Activated CD4-positive, alpha-beta T cell treated with anti-CD3 and anti-CD28 coated beads, Interleukin-2, Interleukin-4, amounts not matched to agents 100 ng/mL and 50 ng/mL, durations not matched to agents 16 hours and 8 hours (primary cell): ENCODE data around the gene CSH2.
"Not testable (repeated sequence)": the region's sequence is repeated elsewhere in the genome, so short reads cannot be mapped to it uniquely, and the experiment has no call there.

Source experiments
- DNase-seq: peaks from one replicate; pipeline ENCODE4 v3.0.0-alpha.2; 2020; ENCODE audit warnings: low spot score

CSH2 gene

GRCh38 chr17:63873577-63873976 is at the start of gene CSH2:
Gene CSH2, minus strand, starts transcription at chr17:63873677. Its CDS starts 63 bp downstream, at chr17:63873614.
- not testable (repeated sequence) for DNase-seq

GRCh38 chr17:63922402-63922801 is 48.9 kb upstream of the CSH2 start:
- DNase-seq: not testable (repeated sequence)

- DNase-seq: not testable (repeated sequence)
Measured at GRCh38 chr17:63920779-63921178, 47.3 kb upstream of the CSH2 start.

- DNase-seq: not testable (repeated sequence)
Measured at GRCh38 chr17:63920050-63920449, 46.6 kb upstream of the CSH2 start.

- peak; percentile 78 for DNase-seq
Measured at GRCh38 chr17:63919311-63919723, 45.8 kb upstream of the CSH2 start.

GRCh38 chr17:63918789-63919305 is 45.4 kb upstream of the CSH2 start, which contains the start of gene GH1:
Gene GH1, minus strand, starts transcription at chr17:63918839. Its CDS starts 63 bp downstream, at chr17:63918776.
- not testable (repeated sequence) for DNase-seq

GRCh38 chr17:63918305-63918704 is 44.8 kb upstream of the CSH2 start:
- DNase-seq: no peak

- no peak for DNase-seq
Measured at GRCh38 chr17:63917646-63918045, 44.2 kb upstream of the CSH2 start.

GRCh38 chr17:63917206-63917605 is 43.7 kb upstream of the CSH2 start:
- not testable (repeated sequence) for DNase-seq

- DNase-seq: no peak
Measured at GRCh38 chr17:63916566-63917185, 43.2 kb upstream of the CSH2 start.

GRCh38 chr17:63915753-63916152 is 42.3 kb upstream of the CSH2 start:
- not testable (repeated sequence) for DNase-seq

GRCh38 chr17:63914471-63914870 is 41.0 kb upstream of the CSH2 start:
- DNase-seq: no peak

GRCh38 chr17:63911657-63912100 is 38.2 kb upstream of the CSH2 start:
- peak; percentile 63 for DNase-seq

GRCh38 chr17:63911041-63911635 is 37.7 kb upstream of the CSH2 start, which contains the start of gene CSHL1:
Gene CSHL1, minus strand, starts transcription at chr17:63911258. Its CDS starts 62 bp downstream, at chr17:63911196.
- DNase-seq: no peak

- DNase-seq: no peak
Measured at GRCh38 chr17:63910096-63910495, 36.6 kb upstream of the CSH2 start.

- not testable (repeated sequence) for DNase-seq
Measured at GRCh38 chr17:63909586-63909985, 36.1 kb upstream of the CSH2 start.

- DNase-seq: not testable (repeated sequence)
Measured at GRCh38 chr17:63907161-63907778, 33.8 kb upstream of the CSH2 start.

GRCh38 chr17:63904796-63905195 is 31.3 kb upstream of the CSH2 start:
- DNase-seq: not testable (repeated sequence)

GRCh38 chr17:63903787-63904201 is 30.3 kb upstream of the CSH2 start:
- DNase-seq: peak; percentile 51

- not testable (repeated sequence) for DNase-seq
Measured at GRCh38 chr17:63901971-63902370, 28.5 kb upstream of the CSH2 start.

GRCh38 chr17:63898899-63899798 is 25.7 kb upstream of the CSH2 start:
- DNase-seq: peak; percentile 47
